GM12878 (cell line): ENCODE data around the gene UNC13A. TPM values are rescaled to one million over a fixed set of nuclear protein-coding genes. Genes with fewer than 3 reads are reported as not detected.

ENCODE experiments used
- ATAC-seq: fragments of 200-7000 bp; cut with Tn5 transposase; 3 replicates; pipeline ENCODE4 v1.9.1; 2020; ENCODE audit warnings: mild to moderate bottlenecking, moderate library complexity
- BruUV-seq: library from RNA; stranded (reverse); fragments of 400-500 nt; replicated peaks from 2 replicates; lab custom pipeline; 2021; lab: Mats Ljungman, UMichigan
- CTCF ChIA-PET: fragments of 300-600 bp; sonication (Branson Sonifier 250); formaldehyde crosslinking; extraction: SDS; loops from one replicate; lab custom pipeline; 2021; ENCODE audit warnings: inconsistent platforms; lab: Yijun Ruan, JAX
- POLR2A ChIA-PET: fragments of 350-600 bp; formaldehyde crosslinking; extraction: SDS; loops from one replicate; lab custom pipeline; 2021; ENCODE audit warnings: inconsistent platforms; lab: Charles Lee
- RAD21 ChIA-PET: fragments of 300-600 bp; sonication (Branson Sonifier 250); formaldehyde crosslinking; loops from one replicate; lab custom pipeline; 2023; ENCODE audit warnings: antibody characterized with exemption; ENCODE audit not compliant: unreplicated experiment; lab: Charles Lee
- SMC1A ChIA-PET: fragments of 300-600 bp; sonication (Branson Sonifier 250); formaldehyde crosslinking; loops from one replicate; lab custom pipeline; 2023; ENCODE audit not compliant: unreplicated experiment, uncharacterized antibody; lab: Charles Lee
- DNase-seq: peaks from one replicate; pipeline ENCODE4 v3.0.0-alpha.2; 2011; ENCODE audit warnings: low read depth, low spot score
- FAIRE-seq: peaks from 3 replicates; lab custom pipeline; 2011; peaks lifted over from hg19 to GRCh38; lab: Jason Lieb, UNC
- H2AFZ ChIP-seq: 2 replicates; pipeline ENCODE4 v1.6.0; 2011; ENCODE audit warnings: low read depth, low read length, control low read depth; ENCODE audit not compliant: control insufficient read depth
- H3K27ac ChIP-seq: 2 replicates; pipeline ENCODE4 v1.5.1; 2011; ENCODE audit warnings: control low read depth; ENCODE audit not compliant: control insufficient read depth, insufficient read depth
- H3K27me3 ChIP-seq, 2 experiments: replicated peaks in 1 of 2; 2 replicates each; pipeline versions ENCODE4 v1.6.0 to v1.6.1; 2011; ENCODE audit warnings: low read length in 1 of 2; ENCODE audit not compliant: control insufficient read depth in 2 of 2, insufficient read depth in 2 of 2
- H3K36me3 ChIP-seq, 2 experiments: 2 replicates each; pipeline ENCODE4 v1.5.1; 2011; ENCODE audit warnings: low read length in 1 of 2; ENCODE audit not compliant: control insufficient read depth in 2 of 2, insufficient read depth in 2 of 2
- H3K4me1 ChIP-seq: 2 replicates; pipeline ENCODE4 v1.6.1; 2011; ENCODE audit warnings: mild to moderate bottlenecking, low read length, moderate library complexity, mixed read lengths; ENCODE audit not compliant: control insufficient read depth, insufficient read depth
- H3K4me2 ChIP-seq: 2 replicates; pipeline ENCODE4 v1.6.0; 2011; ENCODE audit warnings: control low read depth; ENCODE audit not compliant: control insufficient read depth, insufficient read depth
- H3K4me3 ChIP-seq: fragments of 200-600 bp; sonication (generic); 2 replicates; pipeline ENCODE4 v1.5.1; 2016
- H3K79me2 ChIP-seq: 2 replicates; pipeline ENCODE4 v1.6.0; 2011; ENCODE audit warnings: low read length; ENCODE audit not compliant: control insufficient read depth, insufficient read depth
- H3K9ac ChIP-seq: 2 replicates; pipeline ENCODE4 v1.8.0; 2011; ENCODE audit warnings: low read length, control low read depth, mixed read lengths; ENCODE audit not compliant: control insufficient read depth, insufficient read depth
- H3K9me3 ChIP-seq: replicated peaks from 3 replicates; pipeline ENCODE4 v1.5.1; 2011; ENCODE audit warnings: mild to moderate bottlenecking, low read length; ENCODE audit not compliant: control insufficient read depth, insufficient read depth
- H4K20me1 ChIP-seq: 2 replicates; pipeline ENCODE4 v1.6.0; 2011; ENCODE audit not compliant: control insufficient read depth, insufficient read depth
- ATF7 ChIP-seq: fragments of 450-650 bp; IDR thresholded peaks from 2 replicates; pipeline ENCODE4 v1.6.1; 2016; ENCODE audit warnings: low read depth, mild to moderate bottlenecking
- BMI1 ChIP-seq: fragments of 450-650 bp; IDR thresholded peaks from 2 replicates; pipeline ENCODE4 v1.6.1; 2016; ENCODE audit warnings: mild to moderate bottlenecking, moderate library complexity, borderline replicate concordance
- CUX1 ChIP-seq: IDR thresholded peaks from 2 replicates; pipeline ENCODE4 v1.6.1; 2012; ENCODE audit warnings: improper control_type of control experiment, low read depth, low read length; ENCODE audit not compliant: insufficient replicate concordance
- E4F1 ChIP-seq: fragments of 450-650 bp; IDR thresholded peaks from 2 replicates; pipeline ENCODE4 v1.6.1; 2018; ENCODE audit warnings: borderline replicate concordance, mild to moderate bottlenecking; ENCODE audit not compliant: partially characterized antibody
- EP300 ChIP-seq, 2 experiments: fragments of 150-350 bp in 1 of 2; IDR thresholded peaks; 2 replicates each; pipeline ENCODE4 v1.6.1; 2011 to 2012; ENCODE audit warnings: low read depth in 2 of 2, low read length in 2 of 2, borderline replicate concordance in 1 of 2, improper control_type of control experiment in 1 of 2, inconsistent platforms in 1 of 2; ENCODE audit not compliant: control insufficient read depth in 1 of 2
- HDAC2 ChIP-seq: fragments of 200-600 bp; sonication (generic); IDR thresholded peaks from 2 replicates; pipeline ENCODE4 v1.6.1; 2017
- HDGF ChIP-seq: fragments of 450-650 bp; IDR thresholded peaks from 2 replicates; pipeline ENCODE4 v1.6.1; 2016; ENCODE audit warnings: antibody characterized with exemption
- MEF2B ChIP-seq: fragments of 450-650 bp; IDR thresholded peaks from 2 replicates; pipeline ENCODE4 v1.6.1; 2018; ENCODE audit warnings: mild to moderate bottlenecking, moderate library complexity; ENCODE audit not compliant: partially characterized antibody, poor library complexity, severe bottlenecking
- MYB ChIP-seq: fragments of 150-350 bp; IDR thresholded peaks from 2 replicates; pipeline ENCODE4 v1.6.1; 2014; ENCODE audit warnings: mild to moderate bottlenecking, low read depth, low read length, borderline replicate concordance
- NR2C2 ChIP-seq: IDR thresholded peaks from 2 replicates; pipeline ENCODE4 v1.6.1; 2011; ENCODE audit warnings: borderline replicate concordance, low read depth; ENCODE audit not compliant: control insufficient read depth, insufficient read length
- POLR2AphosphoS5 ChIP-seq: IDR thresholded peaks from 2 replicates; pipeline ENCODE4 v1.6.1; 2011; ENCODE audit warnings: mild to moderate bottlenecking, low read length, inconsistent platforms
- RAD21 ChIP-seq: IDR thresholded peaks from 2 replicates; pipeline ENCODE4 v1.6.1; 2011; ENCODE audit warnings: mild to moderate bottlenecking, low read depth, low read length, moderate library complexity; ENCODE audit not compliant: insufficient read depth
- SUZ12 ChIP-seq: fragments of 200-600 bp; sonication (generic); IDR thresholded peaks from one replicate; pipeline ENCODE4 v1.6.1; 2018; ENCODE audit warnings: antibody characterized with exemption, mild to moderate bottlenecking; ENCODE audit not compliant: unreplicated experiment
- YBX1 ChIP-seq: fragments of 450-650 bp; IDR thresholded peaks from 2 replicates; pipeline ENCODE4 v1.6.1; 2016; ENCODE audit warnings: antibody characterized with exemption
- ZSCAN29 ChIP-seq: fragments of 450-650 bp; IDR thresholded peaks from 2 replicates; pipeline ENCODE4 v1.6.1; 2017; ENCODE audit warnings: mild to moderate bottlenecking, moderate library complexity
- WGBS: methylation state at CpG from one replicate; pipeline ENCODE4 v1.1.6; 2016; ENCODE audit warnings: low lambda C conversion rate; ENCODE audit not compliant: insufficient replicate concordance, insufficient coverage; ENCODE audit errors: missing lambda C conversion rate; 5-methylcytosine and 5-hydroxymethylcytosine counted together
- in situ Hi-C: fragments of 300-500 bp; cut with MboI; formaldehyde crosslinking; loops from 9 replicates; pipeline ENCODE4 v1.14.3; 2018; ENCODE audit warnings: mixed read lengths
- intact Hi-C: fragments of 100-400 bp; cut with micrococcal nuclease; formaldehyde crosslinking; loops from one replicate; pipeline ENCODE4 v1.14.2; 2022; ENCODE audit not compliant: unreplicated experiment
- polyA plus RNA-seq, 11 experiments: library from polyadenylated mRNA; depleted of rRNA in 4 of 11; unstranded in 6 of 11; stranded (reverse) in 5 of 11; fragments of >200 nt; fragmentation: Nextera tagmentation in 4 of 11; fragmentation: Illumina TruSeq in 1 of 11; extraction: Ambion mirVana in 4 of 11; extraction: Trizol in 1 of 11; gene quantifications; 1 replicate in 1 of 11; 2 replicates in 10 of 11; pipeline versions ENCODE4 v1.2.1 to v1.2.3, GENCODE V29; 2011 to 2016; ENCODE audit warnings: inconsistent platforms in 2 of 11, missing spikeins in 2 of 11, low read depth in 1 of 11
- total RNA-seq, 4 experiments: library from RNA; depleted of rRNA in 3 of 4; stranded (reverse); fragments of >200 nt in 3 of 4; fragmentation: Illumina TruSeq in 1 of 4; extraction: Trizol in 1 of 4; gene quantifications; 2 replicates each; pipeline versions ENCODE4 v1.2.1 to v1.2.3, GENCODE V29; 2013 to 2021

The UNC13A gene
- total and polyA plus RNA-seq, 10 of the 15 experiments (the other 5 are each of a cell fraction or from before 2014, with no cell fraction given): under 0.01 to 0.23 (median 0.13) TPM; not detected in 1

DNA sequence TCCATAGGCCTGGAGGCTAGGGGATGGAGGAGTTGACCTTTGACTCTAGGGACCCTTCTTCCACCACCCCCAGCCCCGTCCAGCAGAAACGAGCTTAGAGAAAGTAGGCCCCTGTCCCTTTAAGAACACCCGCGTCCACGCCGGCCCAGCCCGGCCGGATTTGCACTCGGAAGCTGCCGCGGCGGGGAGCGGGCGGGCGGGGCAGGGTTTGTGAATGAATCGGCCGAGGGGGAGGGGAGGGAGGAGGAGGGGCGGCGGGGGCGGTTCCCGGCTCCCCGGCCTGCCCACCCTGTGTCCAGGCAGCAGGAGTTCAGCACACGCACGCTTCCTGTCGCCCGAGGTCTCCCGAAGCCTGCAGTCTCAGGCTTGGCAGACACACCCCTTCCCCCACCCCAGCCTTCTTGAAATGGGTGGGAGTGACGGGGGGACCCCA is 1.5 kb downstream of the UNC13A start:
- Histone ChIP-seq H3K4me2 (no peak overlapping the region), H4K20me1 (no peaks in the 10 kb centered on the region), H3K9ac (no peak overlapping the region), H2AFZ (no peak overlapping the region), H3K36me3 (no peaks in the 10 kb centered on the region), H3K4me1 (no peaks in the 10 kb centered on the region), H3K4me3 (no peak overlapping the region), H3K27ac (no peak overlapping the region), H3K9me3 (no peaks in the 10 kb centered on the region), H3K27me3 (peaks cover 5 to 9% of the 10 kb centered on the region in 2 experiments), H3K79me2 (no peaks in the 10 kb centered on the region)
- in situ Hi-C loops (no loop called here), intact Hi-C loops (no loop called here)
- ATAC-seq (no peak), FAIRE-seq (no peak), DNase-seq (no peak)
- CTCF ChIA-PET: no interaction called here
- RAD21 ChIA-PET: no interaction called here
- SMC1A ChIA-PET: no interaction called here
- WGBS: 15% methylated on average over 11 of the region's 28 CpGs
- BruUV-seq: no TSS peak
- POLR2A ChIA-PET: no interaction called here
- TF ChIP-seq NR2C2 (no peak), BMI1 (no peak), POLR2AphosphoS5 (no peak), MYB (no peak), E4F1 (no peak), ATF7 (no peak), YBX1 (no peak), HDGF (no peak), EP300 (IDR thresholded peaks at IDR 0.05; ENCODE audit: borderline replicate concordance in 1 of 2, control insufficient read depth in 1 of 2, low read depth in 2 of 2, low read length in 2 of 2) (no peak), CUX1 (no peak), HDAC2 (no peak), SUZ12 (peak; percentile 8), MEF2B (no peak), ZSCAN29 (peak; percentile 88), RAD21 (no peak)
